HG03175 (cell line): ENCODE data around the gene SERPINA6.
"Not testable (repeated sequence)": the region's sequence is repeated elsewhere in the genome, so short reads cannot be mapped to it uniquely, and the experiment has no call there.

Source experiments
- ATAC-seq: cut with Tn5 transposase; IDR thresholded peaks from one replicate; pipeline ENCODE4 v1.9.1; 2021; ENCODE audit warnings: mild to moderate bottlenecking, moderate library complexity; ENCODE audit not compliant: unreplicated experiment

Gene SERPINA6

DNA sequence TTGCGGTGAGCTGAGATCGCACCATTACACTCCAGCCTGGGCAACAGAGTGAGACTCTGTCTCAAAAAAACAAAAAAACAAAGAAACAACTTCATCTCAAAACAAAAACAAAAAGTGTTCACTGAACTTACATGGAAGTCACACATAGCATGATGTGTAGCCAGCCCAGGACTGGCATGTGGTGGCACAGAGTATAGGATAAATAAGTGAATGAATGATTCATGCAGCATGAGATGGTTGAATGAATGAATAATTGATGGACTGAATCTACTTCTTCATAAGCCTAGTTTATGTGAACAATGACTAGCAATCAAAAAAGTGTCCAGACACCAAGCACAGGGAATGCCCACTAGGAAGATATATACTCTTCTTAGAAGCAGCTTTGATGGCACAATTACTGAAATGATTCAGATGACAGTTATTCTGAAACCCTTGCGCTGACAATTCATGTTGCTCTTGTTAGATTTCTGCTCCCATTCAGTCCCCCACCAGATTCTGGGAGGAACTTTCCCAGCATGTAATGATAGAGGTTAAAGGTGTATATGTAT lies 31.6 kb upstream of the SERPINA6 start:
- ATAC-seq: no peak

DNA sequence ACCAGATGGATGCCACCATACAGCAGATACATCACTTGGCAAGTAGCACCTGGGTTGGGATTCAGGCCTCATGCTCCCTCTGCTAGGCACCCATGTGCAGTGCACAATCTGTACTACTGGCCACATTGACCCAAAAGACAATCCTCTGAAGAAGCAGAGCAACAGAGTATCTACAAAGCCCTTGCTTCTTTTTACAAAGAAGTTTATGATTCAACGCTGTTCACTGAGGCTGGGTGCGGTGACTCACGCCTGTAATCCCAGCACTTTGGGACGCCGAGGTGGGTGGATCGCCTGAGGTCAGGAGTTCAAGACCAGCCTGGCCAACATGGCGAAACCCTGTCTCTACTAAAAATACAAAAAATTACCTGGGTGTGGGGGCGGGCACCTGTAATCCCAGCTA lies 31.1 kb upstream of the SERPINA6 start:
- not testable (repeated sequence) for ATAC-seq

DNA sequence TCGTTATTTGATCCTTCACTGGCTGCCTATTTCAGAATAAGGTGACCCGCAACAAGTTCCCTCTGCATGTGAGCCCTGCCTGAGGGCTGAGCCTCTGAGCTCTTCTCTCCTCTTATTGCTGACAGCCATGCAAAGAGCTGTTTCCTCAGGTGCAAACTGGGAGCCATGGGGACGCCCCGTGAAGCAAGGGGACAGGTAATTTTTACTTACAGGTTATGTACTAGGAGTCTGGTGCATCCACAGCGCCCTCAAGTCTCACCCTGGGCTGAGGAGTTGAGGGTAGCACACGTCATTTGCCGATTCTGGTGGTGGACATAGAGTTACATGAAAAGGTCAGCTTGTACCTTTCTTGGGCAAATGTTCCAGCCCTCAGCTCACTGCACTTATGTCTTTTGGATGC lies 26.1 kb upstream of the SERPINA6 start:
- ATAC-seq: no peak

DNA sequence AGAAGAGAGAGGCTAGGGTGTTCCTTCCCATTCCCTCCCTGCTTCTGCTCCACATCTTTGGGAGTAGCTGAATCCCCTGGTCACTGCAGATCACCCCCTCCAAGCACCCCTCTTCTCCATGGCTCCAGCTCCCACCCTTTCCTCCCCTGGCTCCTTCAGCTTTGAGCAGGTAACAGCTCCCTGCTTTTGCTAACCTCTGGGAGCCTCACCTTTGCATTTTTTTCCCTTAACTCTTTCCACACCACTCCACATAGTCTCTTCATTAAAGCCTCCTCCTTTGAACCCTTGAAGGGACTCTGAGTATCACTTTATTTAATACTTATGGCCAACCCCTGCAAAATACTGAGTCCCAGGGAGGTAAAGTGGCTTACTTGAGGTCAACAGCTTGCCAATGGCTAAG lies 25.7 kb upstream of the SERPINA6 start:
- ATAC-seq: no peak

DNA sequence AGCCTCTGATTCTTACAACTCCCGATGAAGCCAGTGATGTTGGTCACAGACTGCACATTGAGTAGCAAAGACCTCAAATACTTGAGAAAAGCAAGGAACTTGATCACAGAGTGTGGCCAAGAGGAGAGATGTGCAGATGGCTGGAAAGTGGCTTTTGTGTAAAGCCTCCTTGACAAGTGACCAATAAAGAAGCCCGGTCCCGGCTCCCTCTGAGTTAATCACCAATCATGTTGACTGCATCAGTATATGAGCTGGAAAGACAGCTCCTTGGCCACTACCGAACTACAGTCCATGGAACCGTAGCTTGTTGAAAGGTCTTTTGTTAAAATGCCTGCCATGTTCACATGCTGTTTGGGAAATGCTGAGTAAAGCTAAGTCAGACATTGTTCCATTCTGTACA lies 23.7 kb upstream of the SERPINA6 start:
- ATAC-seq: no peak

DNA sequence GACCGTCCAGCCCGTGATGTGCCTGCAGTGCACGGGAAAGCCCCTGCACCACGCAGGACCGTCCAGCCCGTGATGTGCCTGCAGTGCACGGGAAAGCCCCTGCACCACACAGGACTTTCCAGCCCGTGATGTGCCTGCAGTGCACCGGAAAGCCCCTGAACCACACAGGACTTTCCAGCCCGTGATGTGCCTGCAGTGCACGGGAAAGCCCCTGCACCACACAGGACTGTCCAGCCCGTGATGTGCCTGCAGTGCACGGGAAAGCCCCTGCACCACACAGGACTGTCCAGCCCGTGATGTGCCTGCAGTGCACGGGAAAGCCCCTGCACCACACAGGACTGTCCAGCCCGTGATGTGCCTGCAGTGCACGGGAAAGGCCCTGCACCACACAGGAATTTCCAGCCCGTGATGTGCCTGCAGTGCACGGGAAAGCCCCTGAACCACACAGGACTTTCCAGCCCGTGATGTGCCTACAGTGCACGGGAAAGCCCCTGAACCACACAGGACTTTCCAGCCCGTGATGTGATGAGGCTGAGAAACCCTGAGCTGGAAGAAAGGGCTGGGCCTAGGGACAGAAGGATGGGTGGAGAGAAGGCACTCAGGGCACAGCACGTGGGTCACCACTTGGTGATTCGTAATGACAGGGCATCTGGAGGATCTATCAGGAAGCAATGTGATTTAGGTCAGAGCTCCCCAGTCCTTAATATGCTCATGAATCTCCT lies 23.1 kb upstream of the SERPINA6 start:
- not testable (repeated sequence) for ATAC-seq

DNA sequence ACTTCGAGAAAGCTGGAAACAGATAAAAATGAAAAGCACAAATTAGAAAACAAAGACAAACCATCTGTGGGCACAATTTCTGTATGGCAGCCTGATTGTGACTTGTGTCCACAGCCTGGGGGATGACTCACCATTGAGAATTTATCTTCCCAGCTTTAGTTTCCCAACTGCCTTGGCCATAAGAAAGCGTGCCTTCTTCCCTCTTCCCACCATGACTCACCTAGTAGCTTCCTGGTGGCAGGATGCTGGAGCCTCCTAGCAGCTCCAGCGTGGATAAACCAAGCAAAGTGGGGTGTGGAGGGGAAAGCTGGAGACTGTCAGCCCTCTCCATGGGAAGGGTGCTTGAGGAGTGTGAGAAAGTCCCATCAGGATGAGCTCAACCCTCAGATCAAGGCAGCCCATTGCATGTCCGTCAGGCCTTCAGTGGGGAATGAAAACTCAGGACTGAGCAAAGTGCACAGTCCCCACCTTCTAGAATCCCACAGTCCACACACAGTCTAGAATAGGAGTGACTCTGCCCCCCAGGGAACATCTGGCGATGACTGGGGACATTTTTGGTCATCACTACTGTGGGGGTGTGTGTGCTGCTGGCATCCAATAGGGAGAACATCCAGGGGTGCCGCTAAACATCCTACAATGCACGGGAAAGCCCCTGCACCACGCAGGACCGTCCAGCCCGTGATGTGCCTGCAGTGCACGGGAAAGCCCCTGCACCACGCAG lies 22.4 kb upstream of the SERPINA6 start:
- ATAC-seq: no peak

DNA sequence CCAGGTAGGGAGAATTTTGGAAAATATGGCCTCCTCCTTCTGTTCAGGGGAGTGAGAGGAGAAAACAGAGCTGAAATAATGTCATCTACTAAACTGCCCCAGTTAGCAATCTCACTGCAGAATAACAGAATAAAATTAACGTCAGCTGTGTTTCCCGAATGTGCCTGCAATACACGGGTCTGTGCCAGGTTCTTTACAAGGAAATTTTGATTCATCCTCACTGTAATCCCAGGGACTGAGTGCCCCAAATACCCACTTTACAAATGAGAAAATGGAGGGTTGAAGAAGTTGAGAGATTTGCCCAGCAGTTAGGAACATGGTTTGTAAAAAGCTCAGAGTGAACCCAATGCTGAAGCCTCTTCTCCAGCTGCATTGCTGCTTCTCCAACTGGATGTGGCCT lies 21.3 kb upstream of the SERPINA6 start:
- ATAC-seq: no peak

DNA sequence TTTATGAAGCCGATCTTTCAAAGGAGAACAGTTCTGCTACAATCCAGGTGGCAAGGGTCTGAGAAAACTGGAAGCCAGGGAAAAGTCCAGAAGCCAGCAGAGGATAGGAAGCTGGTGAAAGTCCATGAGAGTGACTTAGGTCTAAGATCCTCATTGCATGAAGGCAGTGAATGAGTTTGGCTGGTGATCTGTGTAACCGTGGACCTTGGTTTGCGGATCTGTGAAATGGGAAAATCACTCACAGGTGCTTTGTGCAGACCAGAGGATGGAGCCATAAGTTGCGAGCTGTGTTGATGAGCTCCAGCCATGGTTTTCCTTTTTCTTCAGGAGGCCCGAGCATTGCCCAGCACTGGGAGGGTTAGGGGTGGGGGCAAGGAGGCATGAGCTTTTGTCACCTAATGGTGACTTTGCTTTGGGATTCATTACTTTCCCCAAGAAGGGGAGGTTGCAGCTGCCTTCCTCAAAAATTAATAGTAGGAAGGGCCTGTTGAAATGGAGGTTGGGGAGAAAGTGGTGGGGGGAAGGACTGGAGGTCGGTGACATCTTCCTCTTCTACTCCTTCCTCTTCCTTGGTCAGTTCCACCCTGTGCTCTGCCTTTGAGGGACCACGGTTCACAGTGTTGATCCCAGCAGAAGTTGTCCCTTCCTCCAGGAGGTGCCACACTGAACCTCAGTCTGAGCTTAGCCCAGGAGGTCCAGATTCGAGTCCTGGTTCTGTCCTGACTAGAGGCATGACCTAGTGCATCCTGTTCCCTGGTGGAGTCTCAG lies 20.3 kb upstream of the SERPINA6 start:
- ATAC-seq: no peak

DNA sequence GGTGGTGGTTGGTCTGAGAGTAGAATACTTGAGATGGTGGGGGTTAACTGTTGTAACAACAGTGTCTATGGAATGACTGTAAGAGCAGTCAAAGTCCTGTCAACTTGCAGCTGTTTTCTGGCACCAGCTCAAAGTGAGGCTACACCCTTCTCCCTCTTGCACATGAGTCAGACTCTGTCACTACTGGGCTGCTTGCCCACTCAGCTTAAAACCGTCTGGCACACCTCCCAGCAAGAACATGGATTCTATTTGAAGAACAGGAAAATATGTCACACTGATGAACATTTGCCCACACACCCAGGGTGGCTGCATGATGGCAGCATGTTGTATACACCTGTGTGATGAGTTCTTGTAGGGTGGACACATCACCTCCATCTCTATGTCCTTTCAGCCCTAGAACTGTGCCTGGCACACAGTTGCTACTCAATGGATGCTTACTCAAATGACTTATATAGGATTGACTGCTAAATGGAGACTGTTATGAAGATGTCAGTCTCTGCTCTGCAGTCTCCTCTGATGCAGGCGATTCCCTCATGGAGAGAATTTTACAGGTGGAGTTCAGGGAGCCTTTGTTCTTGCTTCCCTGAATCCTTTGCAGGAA lies 19.3 kb upstream of the SERPINA6 start:
- ATAC-seq: no peak

DNA sequence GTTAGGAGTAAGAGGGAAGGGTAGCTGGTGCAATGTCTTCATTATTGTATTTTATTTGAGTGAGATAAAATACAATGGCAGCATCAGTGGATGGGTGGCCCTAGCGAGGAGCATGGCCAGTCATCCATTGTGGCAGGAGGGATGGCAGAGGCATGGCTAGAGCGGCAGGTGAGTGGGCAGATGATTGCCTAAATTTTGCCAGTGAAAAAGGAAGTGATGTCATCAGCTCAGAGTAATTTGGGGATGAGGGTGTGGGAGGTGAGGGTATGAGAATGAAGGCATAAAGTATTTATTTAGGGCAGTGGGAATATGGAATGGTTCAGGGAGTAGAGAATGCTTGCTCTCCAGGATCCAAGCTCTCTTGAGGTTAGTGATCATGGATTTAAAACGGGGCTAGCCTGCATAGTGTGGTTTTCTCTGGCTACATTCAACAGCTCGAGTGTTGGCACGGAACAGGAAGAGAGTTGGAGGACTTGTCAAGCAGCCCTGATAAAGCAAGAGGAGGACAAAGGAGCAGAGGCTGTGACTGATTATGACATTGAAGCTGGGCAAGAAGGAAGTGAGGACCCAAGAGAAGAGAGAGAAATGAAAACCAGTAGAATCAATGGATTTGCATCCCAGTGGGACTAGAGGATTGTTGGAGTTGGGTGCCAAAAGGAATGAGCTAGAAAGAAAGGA lies 18.7 kb upstream of the SERPINA6 start:
- no peak for ATAC-seq

DNA sequence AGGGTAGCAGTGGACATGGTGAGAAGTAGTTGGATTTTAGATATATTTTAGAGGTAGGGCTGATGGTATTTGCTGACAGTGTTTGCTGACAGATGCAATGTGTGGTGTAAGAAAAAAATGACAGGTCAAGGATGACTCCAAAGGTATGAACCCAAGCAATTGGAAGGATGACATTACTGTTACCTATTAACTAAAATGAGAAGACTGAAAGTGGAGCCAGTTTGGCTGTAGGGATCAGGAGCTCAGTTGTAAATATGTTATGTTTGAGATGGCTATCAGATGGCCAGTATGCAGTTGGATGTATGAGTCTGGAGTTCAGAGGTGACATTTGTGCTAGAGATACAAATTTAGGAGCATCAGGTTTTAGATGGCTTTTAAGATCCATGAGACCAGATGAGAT lies 17.4 kb upstream of the SERPINA6 start:
- ATAC-seq: no peak

DNA sequence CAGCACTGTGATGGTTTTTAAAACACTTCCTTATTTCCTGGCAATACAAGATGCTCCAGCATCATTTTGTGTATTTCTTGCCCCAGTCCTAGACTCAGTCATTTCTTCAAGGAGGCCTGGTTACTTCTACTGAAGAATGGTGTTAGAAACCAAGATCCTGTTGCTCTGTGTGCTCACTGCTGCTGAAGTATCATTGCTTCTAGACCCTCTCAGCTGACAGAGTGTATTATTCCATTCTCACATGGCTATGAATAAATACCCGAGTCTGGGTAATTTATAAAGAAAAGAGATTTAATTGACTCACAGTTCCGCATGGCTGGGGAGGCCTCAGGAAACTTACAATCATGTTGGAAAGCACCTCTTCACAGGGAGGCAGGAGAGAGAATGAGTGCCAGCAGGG lies 14.9 kb upstream of the SERPINA6 start:
- no peak for ATAC-seq

DNA sequence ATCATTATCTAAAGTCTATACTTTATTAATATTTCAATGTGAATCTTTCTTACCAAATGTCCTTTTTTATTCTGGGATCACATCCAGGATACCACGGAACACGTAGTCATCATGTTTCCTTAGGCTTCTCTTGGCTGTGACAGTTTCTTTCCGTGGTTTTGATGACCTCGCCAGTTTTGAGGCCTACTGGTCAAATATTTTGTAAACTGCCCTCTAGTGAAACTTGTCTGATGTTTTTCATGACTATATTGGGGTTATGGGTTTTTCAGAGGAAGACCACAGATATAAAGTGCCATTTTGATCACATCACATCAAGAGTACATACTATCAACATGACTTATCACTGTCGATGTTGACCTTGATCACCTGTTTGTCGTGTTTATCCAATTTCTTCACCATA lies 14.1 kb upstream of the SERPINA6 start:
- no peak for ATAC-seq

DNA sequence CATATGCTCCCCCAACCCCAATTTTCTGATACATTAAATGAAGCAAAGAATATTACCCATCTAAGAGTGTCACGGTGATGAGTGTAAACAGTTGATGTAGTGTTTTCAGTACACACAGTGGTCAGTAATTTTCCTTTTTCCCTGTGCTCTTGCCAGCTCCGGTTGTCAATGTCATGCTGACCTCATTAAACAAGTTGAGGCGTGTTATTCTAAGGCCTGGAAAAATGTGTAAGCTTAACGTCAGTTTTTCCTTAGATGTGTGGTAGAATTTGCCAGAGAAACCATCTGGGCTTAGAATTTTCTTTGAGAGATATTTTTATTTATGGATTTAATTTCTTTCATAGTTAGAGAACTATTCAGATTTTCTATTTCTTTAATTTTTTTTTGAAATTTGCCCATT lies 11.7 kb upstream of the SERPINA6 start:
- no peak for ATAC-seq

DNA sequence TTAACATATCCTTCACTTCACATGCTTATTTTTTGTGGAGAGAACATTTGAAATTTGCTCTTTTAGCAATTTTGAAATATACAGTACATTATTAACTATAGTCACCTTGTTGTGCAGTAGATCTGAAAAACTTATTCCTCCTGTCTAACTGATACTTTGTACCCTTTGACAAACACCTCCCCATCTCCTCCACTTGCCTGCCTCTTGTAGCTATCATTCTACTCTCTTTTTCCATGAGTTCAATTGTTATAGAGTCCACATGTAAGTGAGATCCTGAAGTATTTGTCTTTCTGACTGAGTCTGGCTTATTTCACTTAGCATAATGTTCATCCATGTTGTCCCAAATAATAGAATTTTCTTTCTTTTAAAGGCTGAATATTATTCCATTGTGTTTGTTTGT lies 9.5 kb upstream of the SERPINA6 start:
- no peak for ATAC-seq

DNA sequence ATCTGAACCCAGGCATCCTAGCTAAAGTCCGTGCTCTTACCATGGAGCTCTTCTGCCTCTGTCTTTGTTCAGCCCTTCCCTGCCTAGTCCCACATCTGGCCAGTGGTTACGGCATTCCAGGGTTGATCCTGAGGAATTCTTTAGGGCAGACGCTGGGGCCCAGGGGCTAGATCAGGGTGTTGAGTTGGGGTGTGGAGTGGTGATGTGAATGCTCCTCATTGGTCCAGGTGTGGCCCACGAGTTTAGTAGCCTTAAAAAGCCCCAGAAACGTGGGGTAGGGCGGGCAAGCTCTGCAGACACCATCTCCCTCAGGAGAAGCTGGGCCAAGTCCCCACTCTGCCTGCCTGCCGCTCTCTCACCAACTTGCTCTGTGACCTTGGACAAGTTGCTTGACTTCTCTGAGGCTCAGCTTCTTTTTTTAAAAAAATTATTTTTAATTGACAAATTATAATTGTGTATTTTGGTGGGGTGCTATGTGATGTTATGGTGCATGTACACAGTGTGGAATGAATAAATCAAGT lies 9.0 kb upstream of the SERPINA6 start:
- ATAC-seq: no peak

DNA sequence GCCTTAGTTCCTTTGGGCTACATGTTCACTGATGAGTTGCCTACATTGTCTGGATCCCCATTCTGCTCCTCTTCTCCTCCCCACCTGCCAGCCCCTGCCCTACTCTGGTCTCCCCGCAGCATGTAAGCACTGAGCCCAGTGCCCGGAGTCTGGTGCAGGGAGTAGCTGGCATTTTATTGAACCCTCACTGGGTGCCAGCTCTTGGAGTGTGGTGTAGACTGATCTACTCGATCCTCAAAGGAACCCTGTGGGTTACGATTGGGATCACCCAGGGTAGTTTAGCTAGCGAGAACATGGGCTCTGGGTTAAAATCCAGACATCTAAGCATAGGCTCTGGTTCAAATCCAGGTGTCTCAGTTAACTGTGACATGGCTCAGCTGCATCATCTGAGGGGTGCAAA lies 8.3 kb upstream of the SERPINA6 start:
- ATAC-seq: no peak

DNA sequence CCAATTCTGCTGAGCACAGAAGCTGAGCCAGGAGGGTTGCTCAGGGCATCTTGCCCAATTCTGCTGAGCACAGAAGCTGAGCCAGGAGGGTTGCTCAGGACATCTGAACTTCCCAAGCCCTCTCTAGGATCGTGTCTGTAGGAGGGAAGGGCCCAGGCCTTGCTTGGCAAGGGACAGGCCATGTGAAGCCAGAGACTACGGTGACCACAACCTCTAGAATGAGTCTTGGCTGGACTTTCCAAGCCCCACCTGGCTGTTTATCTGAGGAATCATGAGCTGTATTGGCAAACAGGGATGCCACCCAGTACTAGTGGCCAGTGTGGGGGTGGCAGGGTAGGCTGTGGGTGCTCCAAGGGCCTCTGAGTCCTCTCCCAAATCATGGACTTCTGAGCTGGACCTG lies 7.7 kb upstream of the SERPINA6 start:
- ATAC-seq: no peak

DNA sequence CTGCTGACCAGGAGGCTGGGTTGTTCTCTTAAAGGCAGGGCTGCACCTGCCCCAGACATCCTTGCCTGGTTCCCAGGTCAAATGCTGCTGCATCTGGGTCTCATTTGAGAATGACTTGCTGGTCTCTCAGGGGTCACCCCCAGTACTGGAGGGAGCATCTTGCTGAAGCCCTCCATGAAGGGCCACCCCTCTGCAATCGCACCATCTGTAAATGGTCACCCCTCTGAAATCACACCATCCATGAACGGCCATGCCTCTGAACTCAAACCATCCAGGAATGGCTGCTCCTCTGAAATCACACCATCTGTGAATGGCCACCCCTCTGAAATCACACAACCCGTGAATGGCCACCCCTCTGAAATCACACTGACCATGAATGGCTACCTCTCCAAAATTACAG lies 7.3 kb upstream of the SERPINA6 start:
- ATAC-seq: no peak
